Prostate gland (tissue), 2 donors: ENCODE measurements around the gene LHX1. TPM values are rescaled to one million over a fixed set of nuclear protein-coding genes. Genes with fewer than 3 reads are reported as not detected.

Experiments
- DNase-seq: peaks from one replicate; pipeline ENCODE4 v3.0.0-alpha.2; 2019; ENCODE audit warnings: low spot score
- H3K27ac ChIP-seq, 2 donors: fragments of 200-600 bp; sonication (generic); 2 replicates each; pipeline ENCODE4 v1.5.1; 2017 to 2019
- H3K27me3 ChIP-seq: fragments of 200-600 bp; sonication (generic); replicated peaks from 2 replicates; pipeline ENCODE4 v1.5.1; 2019; ENCODE audit not compliant: insufficient read depth
- H3K36me3 ChIP-seq, 2 donors: fragments of 200-600 bp; sonication (generic); 1 replicate in 1 of 2; 2 replicates in 1 of 2; pipeline versions ENCODE4 v1.5.1 to v1.8.1; 2017 to 2019
- H3K4me1 ChIP-seq: fragments of 200-600 bp; sonication (generic); replicated peaks from 2 replicates; pipeline ENCODE4 v1.5.1; 2019
- H3K4me3 ChIP-seq, 2 donors: fragments of 200-600 bp; sonication (generic); 2 replicates each; pipeline ENCODE4 v1.5.1; 2017 to 2019
- H3K9me3 ChIP-seq: fragments of 200-600 bp; sonication (generic); 2 replicates; pipeline ENCODE4 v1.5.1; 2017
- POLR2A ChIP-seq: fragments of 450-650 bp; IDR thresholded peaks from one replicate; pipeline ENCODE4 v1.6.1; 2016; ENCODE audit warnings: antibody characterized with exemption, mild to moderate bottlenecking
- POLR2AphosphoS5 ChIP-seq: sonication (generic); formaldehyde crosslinking; IDR thresholded peaks from one replicate; pipeline ENCODE4 v1.6.1; 2017; ENCODE audit warnings: antibody characterized with exemption
- WGBS: methylation state at CpG from one replicate; pipeline ENCODE4 v1.1.5; 2018; 5-methylcytosine and 5-hydroxymethylcytosine counted together
- intact Hi-C: fragments of 100-400 bp; cut with DNase I; formaldehyde crosslinking; loops from one replicate; pipeline ENCODE4 v1.14.2; 2022
- total RNA-seq, 2 donors: library from RNA; depleted of rRNA; stranded (reverse); fragments of >200 nt; gene quantifications; one replicate each; pipeline ENCODE4 v1.1.0, GENCODE V29; 2016
- TF ChIP-seq, protein P1 (sequence below), 4 experiments: fragments of 200-600 bp in 2 of 4; fragments of 450-650 bp in 2 of 4; sonication (generic) in 2 of 4; IDR thresholded peaks; 1 replicate in 3 of 4; 2 replicates in 1 of 4; pipeline ENCODE4 v1.5.1; 2016 to 2019; ENCODE audit warnings: antibody characterized with exemption in 4 of 4, mild to moderate bottlenecking in 2 of 4, moderate library complexity in 2 of 4

The LHX1 gene
- total RNA-seq, 2 donors from 2014 or later, result not detected

- DNase-seq, result no peak
These were observed 2.0 kb downstream of the LHX1 start for GRCh38 chr17:36939052-36939801.

DNA sequence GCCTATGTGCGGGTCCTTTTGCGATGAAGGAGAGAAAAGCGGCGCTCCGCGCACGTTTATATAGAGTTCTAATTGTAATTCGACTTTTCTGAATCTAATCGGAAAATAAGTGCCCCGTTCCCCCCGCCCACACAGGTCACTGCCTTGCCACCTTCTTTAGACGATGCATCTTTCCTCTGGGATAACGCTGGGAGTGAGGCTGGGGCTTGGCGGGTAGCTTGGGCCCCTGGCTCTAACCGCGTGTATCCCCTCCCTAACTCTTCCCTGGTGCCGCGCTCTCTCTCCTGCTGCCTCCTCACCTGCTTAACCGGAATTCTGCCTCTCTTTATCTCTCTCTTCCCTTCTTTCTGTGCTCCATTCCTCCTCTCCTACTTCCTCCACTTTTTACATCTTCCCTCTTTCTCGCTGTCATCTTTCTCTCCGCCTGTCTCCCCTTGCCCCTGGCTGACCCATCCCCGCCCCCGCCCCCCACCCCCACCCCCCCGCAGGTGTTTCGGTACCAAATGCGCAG is 2.6 kb downstream of the LHX1 start:
- H3K36me3 ChIP-seq, result no peaks in the 10 kb centered on the region
- no peak overlapping the region for H3K4me3 ChIP-seq
- no peak overlapping the region for H3K27ac ChIP-seq
- no peak for TF ChIP-seq POLR2A
- no peak for TF ChIP-seq POLR2AphosphoS5
- TF ChIP-seq, protein P1, sequence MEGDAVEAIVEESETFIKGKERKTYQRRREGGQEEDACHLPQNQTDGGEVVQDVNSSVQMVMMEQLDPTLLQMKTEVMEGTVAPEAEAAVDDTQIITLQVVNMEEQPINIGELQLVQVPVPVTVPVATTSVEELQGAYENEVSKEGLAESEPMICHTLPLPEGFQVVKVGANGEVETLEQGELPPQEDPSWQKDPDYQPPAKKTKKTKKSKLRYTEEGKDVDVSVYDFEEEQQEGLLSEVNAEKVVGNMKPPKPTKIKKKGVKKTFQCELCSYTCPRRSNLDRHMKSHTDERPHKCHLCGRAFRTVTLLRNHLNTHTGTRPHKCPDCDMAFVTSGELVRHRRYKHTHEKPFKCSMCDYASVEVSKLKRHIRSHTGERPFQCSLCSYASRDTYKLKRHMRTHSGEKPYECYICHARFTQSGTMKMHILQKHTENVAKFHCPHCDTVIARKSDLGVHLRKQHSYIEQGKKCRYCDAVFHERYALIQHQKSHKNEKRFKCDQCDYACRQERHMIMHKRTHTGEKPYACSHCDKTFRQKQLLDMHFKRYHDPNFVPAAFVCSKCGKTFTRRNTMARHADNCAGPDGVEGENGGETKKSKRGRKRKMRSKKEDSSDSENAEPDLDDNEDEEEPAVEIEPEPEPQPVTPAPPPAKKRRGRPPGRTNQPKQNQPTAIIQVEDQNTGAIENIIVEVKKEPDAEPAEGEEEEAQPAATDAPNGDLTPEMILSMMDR (IDR thresholded peaks at IDR 0.05), result no peak
- H3K4me1 ChIP-seq, result no peaks in the 10 kb centered on the region
- H3K27me3 ChIP-seq, result peaks cover 80% of the 10 kb centered on the region
- intact Hi-C loops, result no loop called here
- no peak for DNase-seq
- H3K9me3 ChIP-seq, result no peaks in the 10 kb centered on the region
- WGBS, result 4% methylated on average over 26 of the region's 26 CpGs

More at GRCh38 chr17:36939052-36939801, 2.0 kb downstream of the LHX1 start:
- TF ChIP-seq POLR2A (no peak), POLR2AphosphoS5 (no peak)
- TF ChIP-seq, protein P1 (IDR thresholded peaks at IDR 0.05), result no peak
- Histone ChIP-seq H3K4me3 (no peak overlapping the region), H3K27ac (no peak overlapping the region), H3K27me3 (peaks cover 87% of the 10 kb centered on the region), H3K36me3 (no peaks in the 10 kb centered on the region), H3K9me3 (no peaks in the 10 kb centered on the region), H3K4me1 (no peaks in the 10 kb centered on the region)
- 7% methylated on average over 43 of the region's 43 CpGs for WGBS
- intact Hi-C loops, result no loop called here

DNA sequence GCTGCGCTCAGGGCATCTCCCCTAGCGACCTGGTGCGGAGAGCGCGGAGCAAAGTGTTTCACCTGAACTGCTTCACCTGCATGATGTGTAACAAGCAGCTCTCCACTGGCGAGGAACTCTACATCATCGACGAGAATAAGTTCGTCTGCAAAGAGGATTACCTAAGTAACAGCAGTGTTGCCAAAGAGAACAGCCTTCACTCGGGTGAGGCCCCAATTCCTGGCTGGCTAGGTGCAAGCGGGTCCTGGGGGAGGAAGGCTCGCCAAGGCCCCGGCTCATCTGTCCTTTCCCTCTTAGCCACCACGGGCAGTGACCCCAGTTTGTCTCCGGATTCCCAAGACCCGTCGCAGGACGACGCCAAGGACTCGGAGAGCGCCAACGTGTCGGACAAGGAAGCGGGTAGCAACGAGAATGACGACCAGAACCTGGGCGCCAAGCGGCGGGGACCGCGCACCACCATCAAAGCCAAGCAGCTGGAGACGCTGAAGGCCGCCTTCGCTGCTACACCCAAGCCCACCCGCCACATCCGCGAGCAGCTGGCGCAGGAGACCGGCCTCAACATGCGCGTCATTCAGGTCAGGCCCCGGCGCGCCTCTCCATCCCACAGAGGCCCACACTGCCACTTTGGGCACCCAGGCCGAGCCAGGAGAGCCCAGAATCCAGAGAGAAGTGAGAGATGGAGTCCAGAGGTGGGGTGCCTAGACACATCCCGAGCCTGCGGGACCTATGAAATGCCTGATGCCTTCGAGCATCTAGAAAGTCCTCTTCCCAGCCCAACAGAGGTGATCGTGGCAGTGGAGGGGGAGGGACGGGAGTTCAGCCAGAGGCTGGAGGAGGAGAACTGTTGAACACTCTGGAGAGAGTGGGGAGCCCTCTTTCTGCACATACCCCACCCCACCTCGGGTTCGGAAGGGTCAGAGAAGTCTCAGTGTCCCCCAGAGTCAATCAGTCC is 3.3 kb downstream of the LHX1 start:
- Histone ChIP-seq H3K36me3 (no peaks in the 10 kb centered on the region), H3K4me3 (no peak overlapping the region), H3K27me3 (peaks cover 73% of the 10 kb centered on the region), H3K4me1 (no peaks in the 10 kb centered on the region), H3K9me3 (no peaks in the 10 kb centered on the region), H3K27ac (no peak overlapping the region)
- no peak for DNase-seq
- TF ChIP-seq, protein P1 (IDR thresholded peaks at IDR 0.05), result no peak
- no peak for TF ChIP-seq POLR2A
- TF ChIP-seq POLR2AphosphoS5, result no peak
- WGBS, result 7% methylated on average over 52 of the region's 52 CpGs
- intact Hi-C loops, result no loop called here

GRCh38 chr17:36941265-36942010 is 4.2 kb downstream of the LHX1 start:
- Histone ChIP-seq H3K27ac (no peak overlapping the region), H3K36me3 (no peaks in the 10 kb centered on the region), H3K27me3 (peaks cover 72% of the 10 kb centered on the region), H3K4me1 (no peaks in the 10 kb centered on the region), H3K4me3 (no peak overlapping the region), H3K9me3 (no peaks in the 10 kb centered on the region)
- intact Hi-C loops, result no loop called here
- DNase-seq, result no peak
- WGBS, result 26% methylated on average over 17 of the region's 17 CpGs
- no peak for TF ChIP-seq POLR2AphosphoS5
- TF ChIP-seq, protein P1 (IDR thresholded peaks at IDR 0.05), result no peak
- TF ChIP-seq POLR2A, result no peak
